Endothelial cell (in vitro differentiated cells): ENCODE data around the gene ARHGAP18. TPM values are rescaled to one million over a fixed set of nuclear protein-coding genes. Genes with fewer than 3 reads are reported as not detected.

Experiments
- DNase-seq: peaks from one replicate; pipeline ENCODE4 v3.0.0; 2021; ENCODE audit warnings: low spot score
- H3K27ac Mint-ChIP-seq: one replicate; pipeline ENCODE4 v1.8.0; 2021; ENCODE audit warnings: mixed read lengths, inconsistent platforms; ENCODE audit not compliant: unreplicated experiment
- H3K27me3 Mint-ChIP-seq: one replicate; pipeline ENCODE4 v1.8.0; 2021; ENCODE audit warnings: mild to moderate bottlenecking, moderate library complexity, mixed read lengths, inconsistent platforms; ENCODE audit not compliant: unreplicated experiment
- H3K36me3 Mint-ChIP-seq: one replicate; pipeline ENCODE4 v1.8.0; 2021; ENCODE audit warnings: mild to moderate bottlenecking, low read depth, mixed read lengths, inconsistent platforms; ENCODE audit not compliant: unreplicated experiment
- H3K4me1 Mint-ChIP-seq: one replicate; pipeline ENCODE4 v1.8.0; 2021; ENCODE audit warnings: mild to moderate bottlenecking, mixed read lengths, inconsistent platforms; ENCODE audit not compliant: unreplicated experiment
- H3K4me3 Mint-ChIP-seq: one replicate; pipeline ENCODE4 v1.8.0; 2021; ENCODE audit warnings: mild to moderate bottlenecking, mixed read lengths, inconsistent platforms; ENCODE audit not compliant: unreplicated experiment
- H3K9me3 Mint-ChIP-seq: one replicate; pipeline ENCODE4 v1.8.0; 2021; ENCODE audit warnings: mixed read lengths, inconsistent platforms; ENCODE audit not compliant: unreplicated experiment
- CTCF ChIP-seq: fragments of 200-600 bp; sonication (generic); IDR thresholded peaks from one replicate; pipeline ENCODE4 v1.5.0; 2021; ENCODE audit warnings: antibody characterized with exemption; ENCODE audit not compliant: unreplicated experiment
- total RNA-seq: library from RNA; stranded (reverse); fragmentation: NEBNext Ultra II Directional; extraction: Animal tissue kit (Norgen Biotek cat#: 25700); gene quantifications from one replicate; pipeline ENCODE4 v1.2.1, GENCODE V29; 2021; ENCODE audit not compliant: unreplicated experiment

The ARHGAP18 gene
- total RNA-seq, 1 donor from 2014 or later, result 102 TPM

- Mint-ChIP-seq H3K4me3 (peak overlapping the region; percentile 37), H3K27ac (peak overlapping the region; percentile 80), H3K9me3 (no peaks in the 10 kb centered on the region), H3K27me3 (no peaks in the 10 kb centered on the region), H3K36me3 (peaks cover 69% of the 10 kb centered on the region), H3K4me1 (peaks cover 46% of the 10 kb centered on the region)
- no peak for TF ChIP-seq CTCF
- no peak for DNase-seq
Observed at GRCh38 chr6:129635396-129636130, 74.4 kb downstream of the ARHGAP18 start.

GRCh38 chr6:129634411-129635230 lies 75.4 kb downstream of the ARHGAP18 start:
- no peaks in the 10 kb centered on the region for H3K9me3 Mint-ChIP-seq
- no peak for TF ChIP-seq CTCF
- no peaks in the 10 kb centered on the region for H3K27me3 Mint-ChIP-seq
- H3K4me3 Mint-ChIP-seq, result peak overlapping the region; percentile 74
- peak overlapping the region; percentile 12 for H3K27ac Mint-ChIP-seq
- no peak for DNase-seq
- H3K4me1 Mint-ChIP-seq, result peaks cover 46% of the 10 kb centered on the region
- H3K36me3 Mint-ChIP-seq, result peaks cover 65% of the 10 kb centered on the region

- Mint-ChIP-seq H3K27ac (no peak overlapping the region), H3K9me3 (no peaks in the 10 kb centered on the region), H3K4me1 (peaks cover 36% of the 10 kb centered on the region), H3K27me3 (no peaks in the 10 kb centered on the region), H3K4me3 (no peak overlapping the region), H3K36me3 (peaks cover 69% of the 10 kb centered on the region)
- no peak for DNase-seq
- TF ChIP-seq CTCF, result no peak
Observed at GRCh38 chr6:129633529-129633928, 76.4 kb downstream of the ARHGAP18 start.

- no peaks in the 10 kb centered on the region for H3K9me3 Mint-ChIP-seq
- H3K27ac Mint-ChIP-seq, result no peak overlapping the region
- peaks cover 26% of the 10 kb centered on the region for H3K4me1 Mint-ChIP-seq
- H3K27me3 Mint-ChIP-seq, result no peaks in the 10 kb centered on the region
- H3K36me3 Mint-ChIP-seq, result peaks cover 59% of the 10 kb centered on the region
- no peak for TF ChIP-seq CTCF
- no peak for DNase-seq
- no peak overlapping the region for H3K4me3 Mint-ChIP-seq
Observed at GRCh38 chr6:129632172-129632613, 77.8 kb downstream of the ARHGAP18 start.

- Mint-ChIP-seq H3K9me3 (no peaks in the 10 kb centered on the region), H3K4me3 (no peak overlapping the region), H3K27me3 (no peaks in the 10 kb centered on the region), H3K36me3 (peaks cover 51% of the 10 kb centered on the region), H3K4me1 (peaks cover 22% of the 10 kb centered on the region), H3K27ac (no peak overlapping the region)
- TF ChIP-seq CTCF, result no peak
- no peak for DNase-seq
Observed at GRCh38 chr6:129631070-129631469, 78.9 kb downstream of the ARHGAP18 start.
